CD4-positive, alpha-beta T cell treated with Interleukin-6 for 4 hours (primary cell): Measurements from ENCODE around the gene NPL.

Source experiments
- DNase-seq: peaks from one replicate; pipeline ENCODE4 v3.0.0-alpha.2; 2020; ENCODE audit warnings: mixed read lengths

NPL gene

GRCh38 chr1:182779530-182779929, 10.0 kb upstream of the NPL start:
- no peak for DNase-seq

GRCh38 chr1:182781841-182782586, 7.6 kb upstream of the NPL start:
- DNase-seq: peak; percentile 79

- no peak for DNase-seq
Observed at GRCh38 chr1:182782587-182782913, 7.0 kb upstream of the NPL start.

- no peak for DNase-seq
Observed at GRCh38 chr1:182783068-182783467, 6.5 kb upstream of the NPL start.

GRCh38 chr1:182784556-182785171, 4.9 kb upstream of the NPL start:
- peak; percentile 33 for DNase-seq

GRCh38 chr1:182785181-182785580, 4.4 kb upstream of the NPL start:
- no peak for DNase-seq

- peak; percentile 59 for DNase-seq
Observed at GRCh38 chr1:182786223-182786994, 3.2 kb upstream of the NPL start.

GRCh38 chr1:182786995-182787324, 2.6 kb upstream of the NPL start:
- DNase-seq: no peak

GRCh38 chr1:182791281-182792179, 2.0 kb downstream of the NPL start:
- no peak for DNase-seq

- DNase-seq: no peak
Observed at GRCh38 chr1:182794091-182794490, 4.5 kb downstream of the NPL start.

- no peak for DNase-seq
Observed at GRCh38 chr1:182794676-182795201, 5.2 kb downstream of the NPL start.

GRCh38 chr1:182795563-182796228, 6.1 kb downstream of the NPL start:
- DNase-seq: no peak

GRCh38 chr1:182802006-182802803, 12.6 kb downstream of the NPL start:
- no peak for DNase-seq

GRCh38 chr1:182803846-182804245, 14.3 kb downstream of the NPL start:
- DNase-seq: no peak

GRCh38 chr1:182806015-182806678, 16.6 kb downstream of the NPL start:
- DNase-seq: peak; percentile 3

- DNase-seq: no peak
Observed at GRCh38 chr1:182807907-182808306, 18.3 kb downstream of the NPL start.

- no peak for DNase-seq
Observed at GRCh38 chr1:182809414-182809957, 19.9 kb downstream of the NPL start.

- no peak for DNase-seq
Observed at GRCh38 chr1:182811975-182812722, 22.6 kb downstream of the NPL start.

GRCh38 chr1:182816863-182817262, 27.3 kb downstream of the NPL start:
- DNase-seq: no peak

- no peak for DNase-seq
Observed at GRCh38 chr1:182817802-182818201, 28.2 kb downstream of the NPL start.
